ENCODE measurements around the gene TMEM238. TPM values are rescaled to one million over a fixed set of nuclear protein-coding genes. Genes with fewer than 3 reads are reported as not detected.

Gene TMEM238
- total RNA-seq, 1 experiment from 2014 or later: 7.4 TPM

GRCh38 chr19:55352549-55353145 lies 31.4 kb downstream of the TMEM238 start:
- POLR2A ChIA-PET: interaction anchor here (1.1 kb wide), 1 partner anchor 13 kb away, joined by 3 read pairs; the partner anchor contains the start of gene KMT5C
- in situ Hi-C loops (cut with HindIII; ENCODE audit: low pct_unique_long_range_greater_than_20kb, low sequenced_read_pairs): no loop called here
- CTCF ChIA-PET: no interaction called here

GRCh38 chr19:55352040-55352439 lies 32.1 kb downstream of the TMEM238 start:
- POLR2A ChIA-PET: interaction anchor here (1.1 kb wide), 1 partner anchor 13 kb away, joined by 3 read pairs; the partner anchor contains the start of gene KMT5C
- ATAC-seq (no peak), DNase-seq (ENCODE audit: low read depth, low spot score) (no peak)
- CTCF ChIA-PET: no interaction called here
- Histone ChIP-seq H3K9me3 (ENCODE audit: control insufficient read depth, insufficient read depth, low read depth, low read length) (no peaks in the 10 kb centered on the region), H3K4me1 (ENCODE audit: control insufficient read depth, insufficient read depth, low read length) (peaks cover 23% of the 10 kb centered on the region), H3K36me3 (ENCODE audit: control insufficient read depth, insufficient read depth, low read length) (no peaks in the 10 kb centered on the region), H3K27me3 (ENCODE audit: control insufficient read depth, insufficient read depth, low read length) (no peaks in the 10 kb centered on the region), H3K27ac (ENCODE audit: low read length) (no peak overlapping the region), H3K4me3 (ENCODE audit: low read depth in 2 of 2, low read length in 2 of 2) (no peak overlapping the region)
- in situ Hi-C loops (cut with HindIII; ENCODE audit: low pct_unique_long_range_greater_than_20kb, low sequenced_read_pairs) (no loop called here), intact Hi-C loops (cut with micrococcal nuclease; ENCODE audit: unreplicated experiment) (no loop called here)
- BruUV-seq (replicated peaks): no TSS peak
- TF ChIP-seq, protein P1, sequence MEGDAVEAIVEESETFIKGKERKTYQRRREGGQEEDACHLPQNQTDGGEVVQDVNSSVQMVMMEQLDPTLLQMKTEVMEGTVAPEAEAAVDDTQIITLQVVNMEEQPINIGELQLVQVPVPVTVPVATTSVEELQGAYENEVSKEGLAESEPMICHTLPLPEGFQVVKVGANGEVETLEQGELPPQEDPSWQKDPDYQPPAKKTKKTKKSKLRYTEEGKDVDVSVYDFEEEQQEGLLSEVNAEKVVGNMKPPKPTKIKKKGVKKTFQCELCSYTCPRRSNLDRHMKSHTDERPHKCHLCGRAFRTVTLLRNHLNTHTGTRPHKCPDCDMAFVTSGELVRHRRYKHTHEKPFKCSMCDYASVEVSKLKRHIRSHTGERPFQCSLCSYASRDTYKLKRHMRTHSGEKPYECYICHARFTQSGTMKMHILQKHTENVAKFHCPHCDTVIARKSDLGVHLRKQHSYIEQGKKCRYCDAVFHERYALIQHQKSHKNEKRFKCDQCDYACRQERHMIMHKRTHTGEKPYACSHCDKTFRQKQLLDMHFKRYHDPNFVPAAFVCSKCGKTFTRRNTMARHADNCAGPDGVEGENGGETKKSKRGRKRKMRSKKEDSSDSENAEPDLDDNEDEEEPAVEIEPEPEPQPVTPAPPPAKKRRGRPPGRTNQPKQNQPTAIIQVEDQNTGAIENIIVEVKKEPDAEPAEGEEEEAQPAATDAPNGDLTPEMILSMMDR (IDR thresholded peaks at IDR 0.05): no peak
- TF ChIP-seq, protein P2, sequence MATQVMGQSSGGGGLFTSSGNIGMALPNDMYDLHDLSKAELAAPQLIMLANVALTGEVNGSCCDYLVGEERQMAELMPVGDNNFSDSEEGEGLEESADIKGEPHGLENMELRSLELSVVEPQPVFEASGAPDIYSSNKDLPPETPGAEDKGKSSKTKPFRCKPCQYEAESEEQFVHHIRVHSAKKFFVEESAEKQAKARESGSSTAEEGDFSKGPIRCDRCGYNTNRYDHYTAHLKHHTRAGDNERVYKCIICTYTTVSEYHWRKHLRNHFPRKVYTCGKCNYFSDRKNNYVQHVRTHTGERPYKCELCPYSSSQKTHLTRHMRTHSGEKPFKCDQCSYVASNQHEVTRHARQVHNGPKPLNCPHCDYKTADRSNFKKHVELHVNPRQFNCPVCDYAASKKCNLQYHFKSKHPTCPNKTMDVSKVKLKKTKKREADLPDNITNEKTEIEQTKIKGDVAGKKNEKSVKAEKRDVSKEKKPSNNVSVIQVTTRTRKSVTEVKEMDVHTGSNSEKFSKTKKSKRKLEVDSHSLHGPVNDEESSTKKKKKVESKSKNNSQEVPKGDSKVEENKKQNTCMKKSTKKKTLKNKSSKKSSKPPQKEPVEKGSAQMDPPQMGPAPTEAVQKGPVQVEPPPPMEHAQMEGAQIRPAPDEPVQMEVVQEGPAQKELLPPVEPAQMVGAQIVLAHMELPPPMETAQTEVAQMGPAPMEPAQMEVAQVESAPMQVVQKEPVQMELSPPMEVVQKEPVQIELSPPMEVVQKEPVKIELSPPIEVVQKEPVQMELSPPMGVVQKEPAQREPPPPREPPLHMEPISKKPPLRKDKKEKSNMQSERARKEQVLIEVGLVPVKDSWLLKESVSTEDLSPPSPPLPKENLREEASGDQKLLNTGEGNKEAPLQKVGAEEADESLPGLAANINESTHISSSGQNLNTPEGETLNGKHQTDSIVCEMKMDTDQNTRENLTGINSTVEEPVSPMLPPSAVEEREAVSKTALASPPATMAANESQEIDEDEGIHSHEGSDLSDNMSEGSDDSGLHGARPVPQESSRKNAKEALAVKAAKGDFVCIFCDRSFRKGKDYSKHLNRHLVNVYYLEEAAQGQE (IDR thresholded peaks at IDR 0.05; ENCODE audit: insufficient read depth in 1 of 2, low read depth in 2 of 2, low read length in 1 of 2): no peak

More at GRCh38 chr19:55352549-55353145, 31.4 kb downstream of the TMEM238 start:
- no peaks in the 10 kb centered on the region for H3K36me3 ChIP-seq (ENCODE audit: control insufficient read depth, insufficient read depth, low read length)
- no peak overlapping the region for H3K27ac ChIP-seq (ENCODE audit: low read length)
- no peaks in the 10 kb centered on the region for H3K9me3 ChIP-seq (ENCODE audit: control insufficient read depth, insufficient read depth, low read depth, low read length)
- TF ChIP-seq, protein P2 (IDR thresholded peaks at IDR 0.05; ENCODE audit: insufficient read depth in 1 of 2, low read depth in 2 of 2, low read length in 1 of 2): no peak
- TF ChIP-seq SIN3A (IDR thresholded peaks at IDR 0.05; ENCODE audit: borderline replicate concordance, insufficient read depth, low read depth, low read length) (no peak), TCF7L2 (IDR thresholded peaks at IDR 0.05; ENCODE audit: low read depth, low read length) (no peak), POLR2AphosphoS5 (IDR thresholded peaks at IDR 0.05; ENCODE audit: low read depth, low read length) (no peak)
- TF ChIP-seq, protein P1 (IDR thresholded peaks at IDR 0.05): no peak
- no peaks in the 10 kb centered on the region for H3K27me3 ChIP-seq (ENCODE audit: control insufficient read depth, insufficient read depth, low read length)
- peaks cover 23% of the 10 kb centered on the region for H3K4me1 ChIP-seq (ENCODE audit: control insufficient read depth, insufficient read depth, low read length)
- no peak for DNase-seq (ENCODE audit: low read depth, low spot score)
- H3K4me3 ChIP-seq (ENCODE audit: low read depth in 2 of 2, low read length in 2 of 2): no peak overlapping the region
- BruUV-seq (replicated peaks): no TSS peak
- intact Hi-C loops (cut with micrococcal nuclease; ENCODE audit: unreplicated experiment): no loop called here
- ATAC-seq: no peak
